Fibroblast of skin of left quadriceps (primary cell): ENCODE results near the gene MAP6D1.

Experiments
- DNase-seq, 2 experiments: peaks; one replicate each; pipeline ENCODE4 v3.0.0-alpha.2; 2013; ENCODE audit warnings: low read depth in 2 of 2

Gene MAP6D1

DNA sequence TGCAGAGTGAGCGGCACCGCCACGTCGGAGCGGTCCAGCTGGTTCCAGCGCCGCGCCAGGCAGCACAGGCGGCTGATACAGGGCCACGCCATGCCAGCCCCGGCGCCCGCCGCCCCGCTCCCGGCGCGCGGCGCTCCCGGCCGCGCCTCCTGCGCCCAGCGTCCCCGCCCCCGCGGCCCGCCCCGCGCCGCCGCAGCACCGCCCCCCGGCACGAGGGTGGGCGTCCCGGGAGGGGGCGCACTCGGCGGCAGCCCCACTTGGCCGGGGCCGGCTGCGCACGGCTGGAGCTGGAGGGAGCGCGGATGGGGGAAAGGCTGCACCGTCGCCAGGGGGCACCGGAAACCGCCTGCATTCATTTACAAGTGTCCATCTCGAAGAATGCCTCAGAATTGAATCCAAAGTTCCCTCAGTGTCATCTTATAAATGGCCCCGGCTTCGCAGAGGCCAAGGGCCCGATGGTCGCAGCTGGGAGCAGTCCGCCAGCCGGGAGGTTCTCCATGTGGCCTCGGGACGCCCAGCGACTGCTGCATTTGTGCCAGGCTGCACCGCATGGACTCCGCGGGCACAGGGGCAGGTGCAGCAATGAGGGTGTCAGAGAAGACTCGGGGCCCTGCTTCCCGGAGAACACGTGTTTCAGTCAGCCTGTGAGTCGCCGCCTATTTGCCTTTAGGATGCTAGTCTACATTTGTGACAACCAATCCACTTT is at the start of gene MAP6D1:
MAP6D1 (minus strand) TSS at position 122 of the 706 bp plus-strand sequence; CDS start at position 92, 30 bp downstream.
- DNase-seq: peak; percentile 21 to 24

- no peak for DNase-seq
Measured at GRCh38 chr3:183873914-183874313, 48.5 kb upstream of the MAP6D1 start.

DNA sequence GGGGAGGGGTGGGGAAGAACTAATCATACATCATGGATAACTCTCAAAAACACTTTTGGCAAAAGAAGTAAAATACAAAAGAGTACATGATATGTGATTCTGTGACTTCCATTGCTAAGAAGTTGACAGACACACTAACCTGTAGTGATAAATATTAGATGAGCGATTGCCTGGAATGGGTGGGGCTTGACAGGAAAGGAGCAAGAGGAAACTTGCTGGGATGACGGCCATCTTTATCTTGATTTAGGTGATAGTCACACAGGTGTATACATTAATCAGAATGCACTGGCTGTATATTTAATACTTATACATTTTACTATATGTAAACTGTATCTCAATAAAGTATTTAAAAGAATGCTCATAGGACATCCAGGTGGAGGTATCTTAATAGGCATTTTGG is 46.2 kb upstream of the MAP6D1 start:
- DNase-seq: no peak

GRCh38 chr3:183870563-183870962 is 45.2 kb upstream of the MAP6D1 start:
- no peak for DNase-seq

DNA sequence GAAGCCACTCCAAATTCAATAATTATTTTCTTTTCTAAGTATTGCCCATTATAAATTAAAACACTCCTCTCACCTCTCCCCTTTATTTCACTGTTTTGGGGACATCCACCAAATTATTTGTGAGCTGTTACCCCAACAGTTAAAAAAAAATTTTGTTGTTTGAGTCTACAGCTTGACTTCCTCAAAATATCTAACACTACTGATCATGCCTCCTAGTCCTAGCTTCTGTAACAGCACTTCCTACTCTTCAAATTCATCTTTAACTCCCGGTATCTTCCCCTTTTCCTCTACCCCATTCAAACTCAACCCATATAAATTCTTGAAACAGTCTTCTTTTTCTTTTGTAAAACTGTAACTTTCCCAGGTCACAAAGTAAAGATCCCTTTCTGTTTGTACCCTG is 43.4 kb upstream of the MAP6D1 start:
- DNase-seq: no peak

DNA sequence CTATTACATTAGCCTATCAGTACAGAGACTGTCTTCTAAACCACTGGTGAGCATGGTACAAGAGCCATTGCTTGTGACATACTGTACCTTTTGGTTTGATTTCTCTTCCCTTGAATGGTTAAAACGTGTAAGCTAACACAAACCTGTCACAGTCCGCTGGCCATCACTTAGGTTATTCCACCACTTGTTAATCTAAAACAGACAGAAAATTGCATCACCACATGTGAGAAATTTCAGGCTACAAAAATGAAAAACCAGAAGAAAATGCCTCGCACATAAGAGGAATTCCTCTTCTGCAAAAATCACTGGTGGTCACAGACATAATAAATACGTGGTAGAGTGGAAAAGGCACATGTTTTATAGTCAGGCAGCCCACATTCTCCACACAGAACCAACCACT is 37.2 kb upstream of the MAP6D1 start:
- DNase-seq: no peak

GRCh38 chr3:183857863-183858262 is 32.5 kb upstream of the MAP6D1 start:
- no peak for DNase-seq

DNA sequence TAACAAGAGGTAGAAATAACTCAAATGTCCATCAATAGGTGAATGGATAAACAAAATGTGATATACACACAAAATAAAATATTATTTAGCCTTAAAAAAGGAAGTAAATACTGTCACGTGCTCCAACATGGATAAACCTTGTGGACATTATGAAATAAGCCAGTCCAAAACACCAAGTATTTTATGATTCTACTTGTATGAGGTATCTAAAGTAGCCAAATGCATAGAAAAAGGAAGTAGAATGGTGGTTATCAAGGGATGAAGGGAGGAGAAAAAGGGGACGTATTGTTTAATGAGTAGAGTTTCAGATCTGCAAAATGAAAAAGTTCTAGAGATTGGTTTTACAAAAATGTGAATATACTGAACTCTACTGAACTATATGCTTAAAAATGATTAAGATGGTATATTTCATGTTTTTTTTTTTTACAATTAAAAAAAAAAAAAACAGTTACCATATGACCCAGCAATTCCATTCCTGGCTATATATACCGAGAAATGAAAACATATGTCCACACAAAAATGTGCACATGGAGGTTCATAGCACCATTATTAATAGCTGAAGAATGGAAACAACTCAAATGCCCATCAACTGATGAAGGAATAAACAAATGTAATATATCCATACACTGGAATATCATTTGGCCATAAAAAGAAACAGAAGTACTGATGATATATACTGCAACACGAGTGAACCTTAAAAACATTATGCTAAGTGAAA is 29.1 kb upstream of the MAP6D1 start:
- DNase-seq: peak in 1 of 2 experiments; percentile 3

GRCh38 chr3:183845608-183846288 is 20.4 kb upstream of the MAP6D1 start:
- DNase-seq: peak; percentile 24 to 31

GRCh38 chr3:183845090-183845489 is 19.7 kb upstream of the MAP6D1 start:
- no peak for DNase-seq

GRCh38 chr3:183844606-183845005 is 19.2 kb upstream of the MAP6D1 start:
- DNase-seq: peak; percentile 59 to 60

- no peak for DNase-seq
Measured at GRCh38 chr3:183839751-183840150, 14.4 kb upstream of the MAP6D1 start.

DNA sequence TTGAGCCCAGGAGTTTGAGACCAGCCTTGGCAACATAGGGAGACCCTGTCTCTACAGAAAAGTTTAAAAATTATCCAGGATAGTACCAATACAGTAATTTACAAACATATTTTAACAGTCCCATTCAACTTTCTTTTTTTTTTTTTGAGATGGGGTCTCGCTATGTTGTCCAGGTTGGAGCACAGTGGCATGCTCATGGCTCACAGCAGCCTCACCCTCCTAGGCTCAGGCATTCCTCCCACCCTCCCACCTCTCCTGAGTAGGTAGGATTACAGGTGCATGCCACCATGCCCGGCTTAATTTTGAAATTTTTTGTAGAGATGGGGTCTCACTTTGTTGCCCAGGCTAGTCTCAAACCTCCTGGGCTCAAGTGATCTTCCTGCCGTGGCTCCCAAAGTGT is 12.5 kb upstream of the MAP6D1 start:
- DNase-seq: no peak

- no peak for DNase-seq
Measured at GRCh38 chr3:183837390-183837789, 12.0 kb upstream of the MAP6D1 start.

DNA sequence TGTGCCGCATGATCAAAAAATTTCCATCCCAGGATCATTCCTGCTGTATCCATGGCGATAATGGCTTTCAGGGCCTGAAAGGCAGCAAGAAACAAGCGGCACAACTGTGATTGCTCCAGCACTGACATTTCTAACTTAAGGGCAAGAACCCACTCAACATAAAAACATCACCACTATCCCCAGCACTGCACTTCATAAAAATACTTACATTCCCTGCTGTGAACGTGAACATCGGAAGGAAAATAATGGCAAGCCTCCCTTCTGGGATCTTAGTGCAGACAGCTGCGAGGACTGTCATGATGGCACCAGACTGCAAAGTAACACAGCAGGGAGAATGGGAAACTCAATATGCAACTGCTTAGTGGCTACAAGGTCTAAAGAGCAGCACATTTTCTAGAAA is 8.1 kb upstream of the MAP6D1 start:
- DNase-seq: no peak

GRCh38 chr3:183830187-183830586 is 4.8 kb upstream of the MAP6D1 start:
- no peak for DNase-seq

DNA sequence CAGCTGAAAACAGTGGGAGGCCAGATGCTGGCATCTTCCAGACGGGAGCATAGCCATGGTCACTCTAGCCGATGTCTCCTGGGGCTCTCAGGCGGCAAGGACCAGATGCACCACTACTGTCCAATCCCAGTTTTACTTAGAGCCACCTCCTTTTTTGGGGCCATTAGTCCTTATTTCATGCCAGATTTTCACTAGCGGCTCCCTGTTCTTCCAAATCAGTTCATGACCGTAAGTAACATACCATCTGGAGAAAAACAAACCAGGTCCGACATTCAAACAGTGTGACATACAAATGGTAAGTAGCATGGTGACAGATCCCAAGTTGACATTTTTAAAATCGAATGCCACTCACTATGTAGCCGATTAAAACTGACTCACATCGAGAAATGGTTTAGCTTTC is 4.1 kb upstream of the MAP6D1 start:
- DNase-seq: no peak

GRCh38 chr3:183828538-183828870 is 3.1 kb upstream of the MAP6D1 start:
- no peak for DNase-seq

- DNase-seq: no peak
Measured at GRCh38 chr3:183827809-183828537, 2.6 kb upstream of the MAP6D1 start.

DNA sequence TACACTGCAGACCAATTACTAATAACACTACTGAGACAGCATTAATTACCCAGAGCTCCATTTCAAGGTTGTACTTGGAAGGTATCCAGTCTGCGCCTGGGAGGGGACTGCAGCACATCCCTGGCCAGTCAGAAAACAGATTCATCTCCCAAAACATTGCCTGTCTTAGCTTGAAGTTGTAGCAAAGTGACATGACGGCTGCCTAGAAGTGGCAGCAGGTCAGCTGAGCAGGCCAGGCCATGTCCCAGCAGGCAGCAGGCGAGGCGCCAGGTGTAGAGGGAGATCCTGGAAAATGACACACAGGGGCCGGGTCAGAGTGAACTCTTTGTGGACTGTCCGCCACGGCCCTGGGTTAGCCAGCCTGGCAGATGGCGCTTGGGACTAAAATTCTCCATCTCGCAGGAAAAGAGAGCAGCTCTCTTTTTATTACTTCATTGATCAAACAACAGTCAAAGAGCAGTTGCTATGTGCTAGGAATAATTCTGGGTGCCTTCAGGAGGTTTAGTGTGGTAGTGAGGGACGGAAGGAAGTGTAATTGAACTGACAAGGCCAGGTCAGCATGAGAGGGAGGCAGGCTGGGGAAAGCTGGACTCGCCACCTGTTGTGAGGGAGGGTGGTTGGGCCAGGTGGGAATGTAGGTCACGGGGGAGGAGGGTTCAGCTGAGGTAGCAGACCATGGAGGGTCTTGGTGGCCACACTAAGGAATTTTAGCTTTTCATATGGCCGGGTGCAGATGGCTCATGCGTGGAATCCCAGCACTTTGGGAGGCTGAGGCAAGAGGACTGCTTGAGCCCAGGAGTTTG is 1.3 kb upstream of the MAP6D1 start:
- DNase-seq: no peak

- no peak for DNase-seq
Measured at GRCh38 chr3:183824761-183825455, 469 bp downstream of the MAP6D1 start.
